Measurements from ENCODE around the gene ENAH. TPM values are rescaled to one million over a fixed set of nuclear protein-coding genes. Genes with fewer than 3 reads are reported as not detected.
A peak's percentile ranks its signal among the peaks of the same experiment; 100 is the strongest.

The ENAH gene
- total RNA-seq, 4 donors from 2014 or later, result 22.9 to 109 (median 78.3) TPM

DNA sequence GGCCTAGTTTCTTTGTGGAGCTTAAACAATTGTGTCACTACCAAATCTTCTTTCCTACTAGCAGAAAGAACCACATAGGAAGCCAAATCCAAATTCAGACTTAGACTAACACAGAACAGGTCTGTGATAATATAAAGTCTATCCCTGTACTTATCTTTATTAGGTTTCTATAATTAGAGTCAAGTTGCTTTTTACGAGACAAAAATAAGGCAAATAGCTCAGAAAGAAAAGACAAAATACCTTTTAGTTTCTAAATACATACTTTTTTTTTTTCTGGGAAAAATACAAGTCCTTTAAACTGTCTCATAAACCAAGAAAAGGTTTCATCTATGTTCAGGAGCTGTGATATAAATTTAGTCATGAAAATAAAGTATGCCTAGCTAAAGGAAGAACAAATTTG, 146.2 kb downstream of the ENAH start:
- TF ChIP-seq, protein P1, sequence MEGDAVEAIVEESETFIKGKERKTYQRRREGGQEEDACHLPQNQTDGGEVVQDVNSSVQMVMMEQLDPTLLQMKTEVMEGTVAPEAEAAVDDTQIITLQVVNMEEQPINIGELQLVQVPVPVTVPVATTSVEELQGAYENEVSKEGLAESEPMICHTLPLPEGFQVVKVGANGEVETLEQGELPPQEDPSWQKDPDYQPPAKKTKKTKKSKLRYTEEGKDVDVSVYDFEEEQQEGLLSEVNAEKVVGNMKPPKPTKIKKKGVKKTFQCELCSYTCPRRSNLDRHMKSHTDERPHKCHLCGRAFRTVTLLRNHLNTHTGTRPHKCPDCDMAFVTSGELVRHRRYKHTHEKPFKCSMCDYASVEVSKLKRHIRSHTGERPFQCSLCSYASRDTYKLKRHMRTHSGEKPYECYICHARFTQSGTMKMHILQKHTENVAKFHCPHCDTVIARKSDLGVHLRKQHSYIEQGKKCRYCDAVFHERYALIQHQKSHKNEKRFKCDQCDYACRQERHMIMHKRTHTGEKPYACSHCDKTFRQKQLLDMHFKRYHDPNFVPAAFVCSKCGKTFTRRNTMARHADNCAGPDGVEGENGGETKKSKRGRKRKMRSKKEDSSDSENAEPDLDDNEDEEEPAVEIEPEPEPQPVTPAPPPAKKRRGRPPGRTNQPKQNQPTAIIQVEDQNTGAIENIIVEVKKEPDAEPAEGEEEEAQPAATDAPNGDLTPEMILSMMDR (IDR thresholded peaks at IDR 0.05), result no peak
- TF ChIP-seq POLR2A (IDR thresholded peaks at IDR 0.05), result no peak
- intact Hi-C loops (cut with DNase I; ENCODE audit: low total_unique reads), result no loop called here
- no peaks in the 10 kb centered on the region for H3K9me3 ChIP-seq
- H3K27ac ChIP-seq, result peak overlapping the region; percentile 40 to 62
- H3K27me3 ChIP-seq, result no peaks in the 10 kb centered on the region
- no peak overlapping the region for H3K4me3 ChIP-seq
- no peak for DNase-seq
- no peaks in the 10 kb centered on the region for H3K36me3 ChIP-seq
- H3K4me1 ChIP-seq, result no peaks in the 10 kb centered on the region

DNA sequence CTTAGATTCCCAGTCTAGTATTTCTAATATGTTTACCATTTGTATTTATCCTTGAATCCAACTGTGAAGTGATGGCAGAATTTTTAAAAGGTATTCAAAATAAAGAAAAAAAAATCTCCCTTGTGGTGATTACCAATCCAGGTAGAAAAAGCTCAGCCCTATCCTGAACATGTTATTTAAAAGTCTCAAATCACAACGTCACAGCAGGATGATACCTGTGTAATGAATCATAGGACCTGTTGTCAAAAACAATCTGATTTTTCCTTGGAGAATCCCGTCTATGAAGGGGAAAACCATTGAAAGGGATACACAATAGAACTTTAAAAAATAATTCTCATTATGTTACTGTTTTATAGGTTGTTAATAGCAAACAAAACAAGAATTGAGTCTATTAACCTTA, 148.1 kb downstream of the ENAH start:
- no peaks in the 10 kb centered on the region for H3K36me3 ChIP-seq
- no peak for DNase-seq
- intact Hi-C loops (cut with DNase I; ENCODE audit: low total_unique reads), result no loop called here
- no peak overlapping the region for H3K4me3 ChIP-seq
- H3K9me3 ChIP-seq, result no peaks in the 10 kb centered on the region
- H3K27me3 ChIP-seq, result no peaks in the 10 kb centered on the region
- TF ChIP-seq, protein P1 (IDR thresholded peaks at IDR 0.05), result no peak
- no peak for TF ChIP-seq POLR2A (IDR thresholded peaks at IDR 0.05)
- H3K27ac ChIP-seq, result no peak overlapping the region
- no peaks in the 10 kb centered on the region for H3K4me1 ChIP-seq

DNA sequence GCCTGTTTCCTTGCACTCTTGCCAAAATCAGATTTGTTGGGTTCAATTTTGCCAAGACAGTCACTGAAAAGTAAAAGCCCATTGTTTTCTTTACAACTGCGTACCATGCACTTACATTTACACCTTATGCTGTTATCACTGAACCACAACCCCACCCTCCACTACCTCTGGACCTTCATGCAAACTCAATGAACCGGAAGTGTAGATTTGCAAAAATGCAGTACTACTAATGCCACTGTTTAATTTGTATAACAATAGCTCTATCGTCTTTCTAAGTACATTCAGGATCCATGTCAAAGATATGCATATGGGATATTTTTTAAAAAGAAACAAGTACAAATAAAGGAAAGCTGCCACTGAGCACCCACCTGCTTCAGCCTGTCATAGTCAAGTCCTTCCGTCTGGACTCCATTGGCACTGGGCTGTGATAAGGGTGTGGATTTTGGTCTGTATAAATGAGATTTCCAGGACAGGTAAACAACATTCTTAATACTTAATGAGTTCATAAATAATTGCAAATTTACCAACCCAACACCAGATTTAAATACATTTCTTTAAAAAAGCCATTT, 152.2 kb downstream of the ENAH start:
- H3K27me3 ChIP-seq, result no peaks in the 10 kb centered on the region

DNA sequence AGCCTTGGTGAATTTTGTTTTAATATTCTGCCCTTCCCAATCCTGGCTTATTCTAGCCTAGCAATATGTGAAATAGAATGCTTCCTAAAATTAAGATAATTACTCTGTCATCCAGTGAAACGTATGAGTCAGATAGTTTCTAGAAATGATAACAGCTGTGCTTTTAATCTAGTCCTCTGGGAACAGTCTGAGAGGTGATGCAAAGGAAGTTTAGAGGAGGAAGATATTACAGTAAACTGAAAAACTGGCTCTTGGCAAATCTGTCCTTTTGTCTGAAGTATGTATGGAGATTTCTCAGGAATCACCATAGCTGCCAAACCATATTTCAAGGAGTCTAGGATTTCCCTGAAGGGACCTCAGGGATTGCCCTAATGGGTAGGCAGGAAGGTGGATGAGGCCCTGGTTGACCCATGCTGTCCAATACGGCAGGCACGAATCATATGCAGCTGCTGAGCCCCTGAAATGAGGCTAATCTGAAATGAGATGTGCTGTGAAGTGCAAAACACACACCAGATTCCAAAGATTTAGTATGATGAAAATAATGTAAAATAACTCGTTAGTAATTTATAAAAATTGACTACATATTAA, 154.3 kb downstream of the ENAH start:
- Histone ChIP-seq H3K9me3 (no peaks in the 10 kb centered on the region), H3K4me1 (no peaks in the 10 kb centered on the region), H3K27me3 (no peaks in the 10 kb centered on the region), H3K27ac (no peak overlapping the region), H3K4me3 (no peak overlapping the region), H3K36me3 (no peaks in the 10 kb centered on the region)
- TF ChIP-seq, protein P1 (IDR thresholded peaks at IDR 0.05), result no peak
- no peak for TF ChIP-seq POLR2A (IDR thresholded peaks at IDR 0.05)
- intact Hi-C loops (cut with DNase I; ENCODE audit: low total_unique reads), result no loop called here
- no peak for DNase-seq

More for the DNA sequence above, 152.2 kb downstream of the ENAH start:
- intact Hi-C loops (cut with DNase I; ENCODE audit: low total_unique reads), result no loop called here
- Histone ChIP-seq H3K4me1 (no peaks in the 10 kb centered on the region), H3K9me3 (no peaks in the 10 kb centered on the region), H3K27ac (no peak overlapping the region), H3K4me3 (no peak overlapping the region), H3K36me3 (no peaks in the 10 kb centered on the region)
- TF ChIP-seq, protein P1 (IDR thresholded peaks at IDR 0.05), result no peak
- TF ChIP-seq POLR2A (IDR thresholded peaks at IDR 0.05), result no peak
- no peak for DNase-seq

DNA sequence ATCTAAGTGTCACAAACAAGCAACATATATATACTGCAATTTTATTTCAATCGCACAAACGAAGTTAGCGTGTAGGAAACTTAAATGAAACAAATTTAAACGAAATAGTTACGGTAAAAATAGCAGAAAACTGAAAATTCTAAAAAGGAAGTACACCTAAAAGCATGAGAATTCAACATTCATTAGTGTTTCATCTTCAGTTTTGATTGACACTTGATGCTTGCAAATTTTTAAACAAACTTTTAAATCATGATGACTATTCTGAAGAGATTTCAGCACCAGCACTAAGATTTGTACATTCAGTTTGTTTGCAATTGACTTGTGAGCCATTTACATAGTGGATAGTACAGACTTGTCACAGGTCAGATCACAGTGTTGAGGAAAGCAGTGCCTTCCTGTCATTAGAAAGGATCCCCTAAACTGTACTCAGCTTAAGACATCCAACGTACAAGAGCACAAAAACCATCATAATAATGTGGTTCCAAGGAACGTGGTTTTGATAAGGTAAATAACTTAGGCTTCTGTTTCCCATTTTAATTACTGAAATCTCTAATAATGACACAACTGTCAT, 158.0 kb downstream of the ENAH start:
- intact Hi-C loops (cut with DNase I; ENCODE audit: low total_unique reads), result no loop called here
- no peak for DNase-seq
- Histone ChIP-seq H3K4me1 (no peaks in the 10 kb centered on the region), H3K27me3 (no peaks in the 10 kb centered on the region), H3K36me3 (no peaks in the 10 kb centered on the region), H3K27ac (no peak overlapping the region), H3K9me3 (no peaks in the 10 kb centered on the region), H3K4me3 (no peak overlapping the region)
- TF ChIP-seq, protein P1 (IDR thresholded peaks at IDR 0.05), result no peak
- no peak for TF ChIP-seq POLR2A (IDR thresholded peaks at IDR 0.05)

All from uterus (tissue), 4 donors.